Measurements from ENCODE around the gene NBPF1. TPM values are rescaled to one million over a fixed set of nuclear protein-coding genes. Genes with fewer than 3 reads are reported as not detected.
"Not testable (repeated sequence)": the region's sequence is repeated elsewhere in the genome, so short reads cannot be mapped to it uniquely, and the experiment has no call there.

NBPF1 gene
- total RNA-seq, 1 experiment from 2014 or later = 27.7 TPM

GRCh38 chr1:16609761-16610160 lies 3.6 kb downstream of the NBPF1 start:
- H3T11ph ChIP-seq (ENCODE audit: low read length); H3K18ac ChIP-seq (ENCODE audit: insufficient read length, low read depth, low read length); H3K9ac ChIP-seq (ENCODE audit: extremely low read depth, insufficient read length, low read length); H4K5ac ChIP-seq (ENCODE audit: insufficient read length, low read depth, low read length); H3K9me3 ChIP-seq (ENCODE audit: control insufficient read depth, low read depth, low read length); H3K4me3 Mint-ChIP-seq; H3K27me3 Mint-ChIP-seq (ENCODE audit: low read depth); H4K91ac ChIP-seq (ENCODE audit: insufficient read length, low read depth, low read length); H2BK15ac ChIP-seq (ENCODE audit: low read depth, low read length); H3K4me2 ChIP-seq (ENCODE audit: insufficient read depth, insufficient read length, low read length); H3K27me3 ChIP-seq (ENCODE audit: insufficient read depth, low read length); H2AK5ac ChIP-seq (ENCODE audit: insufficient read length, low read length); H2BK5ac ChIP-seq (ENCODE audit: insufficient read length, low read length); H3K4me1 ChIP-seq (ENCODE audit: insufficient read depth, low read length); H3K4ac ChIP-seq (ENCODE audit: low read depth, low read length); H2BK120ac ChIP-seq (ENCODE audit: low read depth, low read length, poor library complexity, severe bottlenecking); H2AFZ ChIP-seq (ENCODE audit: low read length); H3K79me2 ChIP-seq (ENCODE audit: insufficient read depth, low read length); H3K56ac ChIP-seq (ENCODE audit: insufficient read length, low read depth, low read length); H4K8ac ChIP-seq (replicated peaks; ENCODE audit: insufficient read length, low read depth, low read length); H2BK12ac ChIP-seq (ENCODE audit: insufficient read length, low read depth, low read length); H3K23ac ChIP-seq (ENCODE audit: insufficient read length, low read depth, low read length); H3K36me3 Mint-ChIP-seq (ENCODE audit: insufficient read depth in 1 of 3, low read depth in 3 of 3); H3K79me1 ChIP-seq (ENCODE audit: insufficient read depth, low read depth, low read length, poor library complexity, severe bottlenecking); H2BK20ac ChIP-seq (ENCODE audit: low read depth, low read length, poor library complexity, severe bottlenecking); H3K27ac Mint-ChIP-seq; H3K4me1 Mint-ChIP-seq; H3K27ac ChIP-seq (ENCODE audit: insufficient read length, low read depth, low read length); H3K14ac ChIP-seq (ENCODE audit: insufficient read depth, low read length); H3K9me3 Mint-ChIP-seq; H4K20me1 ChIP-seq (ENCODE audit: control insufficient read depth, insufficient read depth, insufficient read length): not testable (repeated sequence)
- no CpG with 5 or more reads among the region's 4 CpGs for WGBS (ENCODE audit: extremely low coverage, insufficient read length, low lambda C conversion rate)
- peak; percentile 10 for DNase-seq
- peaks cover 15% of the 10 kb centered on the region for H3K23me2 ChIP-seq (ENCODE audit: insufficient read length, low read depth, low read length, poor library complexity, severe bottlenecking)
